Measurements from ENCODE around the gene DCD.

DNA sequence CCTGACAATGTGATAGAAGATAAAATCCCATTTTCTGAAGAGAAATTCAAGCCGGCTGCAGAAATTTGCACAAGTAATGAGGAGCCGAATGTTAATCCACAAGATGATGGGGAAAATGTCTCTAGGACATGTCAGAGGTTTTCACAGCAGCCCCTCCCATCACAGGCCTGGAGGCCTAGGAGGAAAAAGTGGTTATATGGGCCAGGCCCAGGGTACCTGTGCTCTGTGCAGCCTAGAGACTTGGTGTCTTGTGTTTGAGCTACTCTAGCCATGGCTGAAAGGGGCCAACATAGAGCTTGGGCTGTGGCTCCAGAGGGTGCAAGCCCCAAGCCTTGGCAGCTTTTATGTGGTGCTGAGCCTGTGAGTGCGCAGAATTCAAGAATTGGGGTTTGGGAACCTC lies 20.9 kb downstream of the DCD start:
- TF ChIP-seq JUN (IDR thresholded peaks at IDR 0.05; ENCODE audit: borderline replicate concordance, insufficient read depth, insufficient read length, low read depth) (no peak), POLR2A (IDR thresholded peaks at IDR 0.05; ENCODE audit: low read depth, low read length) (no peak), POLR2AphosphoS5 (IDR thresholded peaks at IDR 0.05; ENCODE audit: insufficient read depth, low read depth, low read length) (no peak), EZH2 (IDR thresholded peaks at IDR 0.05; ENCODE audit: borderline replicate concordance, low read depth, low read length, severe bottlenecking) (no peak), MYC (IDR thresholded peaks at IDR 0.05; ENCODE audit: low read depth, low read length) (no peak), GATA2 (IDR thresholded peaks at IDR 0.05; ENCODE audit: insufficient read depth, insufficient read length, low read depth, low read length) (no peak)
- TF ChIP-seq, protein P1, sequence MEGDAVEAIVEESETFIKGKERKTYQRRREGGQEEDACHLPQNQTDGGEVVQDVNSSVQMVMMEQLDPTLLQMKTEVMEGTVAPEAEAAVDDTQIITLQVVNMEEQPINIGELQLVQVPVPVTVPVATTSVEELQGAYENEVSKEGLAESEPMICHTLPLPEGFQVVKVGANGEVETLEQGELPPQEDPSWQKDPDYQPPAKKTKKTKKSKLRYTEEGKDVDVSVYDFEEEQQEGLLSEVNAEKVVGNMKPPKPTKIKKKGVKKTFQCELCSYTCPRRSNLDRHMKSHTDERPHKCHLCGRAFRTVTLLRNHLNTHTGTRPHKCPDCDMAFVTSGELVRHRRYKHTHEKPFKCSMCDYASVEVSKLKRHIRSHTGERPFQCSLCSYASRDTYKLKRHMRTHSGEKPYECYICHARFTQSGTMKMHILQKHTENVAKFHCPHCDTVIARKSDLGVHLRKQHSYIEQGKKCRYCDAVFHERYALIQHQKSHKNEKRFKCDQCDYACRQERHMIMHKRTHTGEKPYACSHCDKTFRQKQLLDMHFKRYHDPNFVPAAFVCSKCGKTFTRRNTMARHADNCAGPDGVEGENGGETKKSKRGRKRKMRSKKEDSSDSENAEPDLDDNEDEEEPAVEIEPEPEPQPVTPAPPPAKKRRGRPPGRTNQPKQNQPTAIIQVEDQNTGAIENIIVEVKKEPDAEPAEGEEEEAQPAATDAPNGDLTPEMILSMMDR (IDR thresholded peaks at IDR 0.05; ENCODE audit: extremely low read depth in 1 of 2, insufficient read depth in 1 of 2, low read depth in 1 of 2, low read length in 2 of 2): no peak
- TF ChIP-seq, protein P2, sequence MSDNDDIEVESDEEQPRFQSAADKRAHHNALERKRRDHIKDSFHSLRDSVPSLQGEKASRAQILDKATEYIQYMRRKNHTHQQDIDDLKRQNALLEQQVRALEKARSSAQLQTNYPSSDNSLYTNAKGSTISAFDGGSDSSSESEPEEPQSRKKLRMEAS (IDR thresholded peaks at IDR 0.05; ENCODE audit: insufficient read depth, insufficient read length): no peak

Data from endothelial cell of umbilical vein (primary cell).